Endothelial cell (in vitro differentiated cells): ENCODE measurements around the gene NES. TPM values are rescaled to one million over a fixed set of nuclear protein-coding genes. Genes with fewer than 3 reads are reported as not detected.

Experiments
- DNase-seq: peaks from one replicate; pipeline ENCODE4 v3.0.0; 2021; ENCODE audit warnings: low spot score
- H3K27ac Mint-ChIP-seq: one replicate; pipeline ENCODE4 v1.8.0; 2021; ENCODE audit warnings: mixed read lengths, inconsistent platforms; ENCODE audit not compliant: unreplicated experiment
- H3K27me3 Mint-ChIP-seq: one replicate; pipeline ENCODE4 v1.8.0; 2021; ENCODE audit warnings: mild to moderate bottlenecking, moderate library complexity, mixed read lengths, inconsistent platforms; ENCODE audit not compliant: unreplicated experiment
- H3K36me3 Mint-ChIP-seq: one replicate; pipeline ENCODE4 v1.8.0; 2021; ENCODE audit warnings: mild to moderate bottlenecking, low read depth, mixed read lengths, inconsistent platforms; ENCODE audit not compliant: unreplicated experiment
- H3K4me1 Mint-ChIP-seq: one replicate; pipeline ENCODE4 v1.8.0; 2021; ENCODE audit warnings: mild to moderate bottlenecking, mixed read lengths, inconsistent platforms; ENCODE audit not compliant: unreplicated experiment
- H3K4me3 Mint-ChIP-seq: one replicate; pipeline ENCODE4 v1.8.0; 2021; ENCODE audit warnings: mild to moderate bottlenecking, mixed read lengths, inconsistent platforms; ENCODE audit not compliant: unreplicated experiment
- H3K9me3 Mint-ChIP-seq: one replicate; pipeline ENCODE4 v1.8.0; 2021; ENCODE audit warnings: mixed read lengths, inconsistent platforms; ENCODE audit not compliant: unreplicated experiment
- CTCF ChIP-seq: fragments of 200-600 bp; sonication (generic); IDR thresholded peaks from one replicate; pipeline ENCODE4 v1.5.0; 2021; ENCODE audit warnings: antibody characterized with exemption; ENCODE audit not compliant: unreplicated experiment
- total RNA-seq: library from RNA; stranded (reverse); fragmentation: NEBNext Ultra II Directional; extraction: Animal tissue kit (Norgen Biotek cat#: 25700); gene quantifications from one replicate; pipeline ENCODE4 v1.2.1, GENCODE V29; 2021; ENCODE audit not compliant: unreplicated experiment

Gene NES
- total RNA-seq, 1 donor from 2014 or later: 111 TPM

DNA sequence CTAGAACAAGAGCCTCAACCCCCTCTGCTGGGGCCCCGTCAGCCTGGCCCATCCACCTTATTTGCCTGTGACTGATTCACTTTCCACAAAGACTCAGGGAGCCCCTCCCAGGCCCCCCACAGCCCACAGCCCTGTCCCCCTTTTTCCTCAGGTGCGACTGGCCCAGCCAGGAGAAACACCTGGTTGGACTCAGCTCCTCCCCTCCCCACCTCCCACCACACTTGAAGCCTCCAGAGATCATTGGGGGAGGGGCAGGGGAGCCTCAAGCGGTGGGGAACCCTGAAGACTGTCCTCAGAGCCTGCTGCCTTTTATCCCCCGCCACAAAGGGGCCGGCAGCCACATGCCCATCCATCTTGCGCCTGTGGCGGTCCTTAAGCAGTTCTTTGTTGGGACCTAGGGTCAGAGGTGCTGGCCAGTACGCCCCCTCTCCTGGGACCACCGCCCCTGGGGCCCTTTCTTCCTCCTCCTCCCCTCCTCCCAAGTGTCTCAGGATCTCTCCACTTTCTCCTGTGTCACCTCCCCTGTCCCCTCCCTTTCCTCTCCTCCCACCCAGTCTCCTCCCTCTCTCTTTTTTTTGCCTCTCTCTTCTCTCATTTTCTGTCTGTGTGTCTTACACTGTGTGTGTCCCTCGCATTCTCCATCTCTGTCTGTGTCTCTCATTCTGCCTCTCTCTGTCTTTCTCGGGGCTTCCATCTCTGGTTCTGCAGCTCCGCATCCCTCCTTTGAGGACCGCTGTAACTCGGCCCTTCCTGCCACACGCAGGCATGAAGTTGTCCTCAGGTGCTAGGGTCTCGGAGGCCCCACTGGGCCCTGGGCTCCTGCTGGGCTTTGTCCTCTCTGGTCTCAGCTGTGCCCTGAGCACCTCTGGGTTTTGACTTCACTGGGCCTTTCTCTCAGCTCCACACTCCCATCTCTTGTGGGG, 16.0 kb upstream of the NES start:
- H3K9me3 Mint-ChIP-seq: no peaks in the 10 kb centered on the region
- peak overlapping the region; percentile 68 for H3K4me3 Mint-ChIP-seq
- no peak for TF ChIP-seq CTCF
- no peak for DNase-seq
- H3K27me3 Mint-ChIP-seq: peaks cover 23% of the 10 kb centered on the region
- peaks cover 8% of the 10 kb centered on the region for H3K36me3 Mint-ChIP-seq
- no peak overlapping the region for H3K27ac Mint-ChIP-seq
- peaks cover 37% of the 10 kb centered on the region for H3K4me1 Mint-ChIP-seq

DNA sequence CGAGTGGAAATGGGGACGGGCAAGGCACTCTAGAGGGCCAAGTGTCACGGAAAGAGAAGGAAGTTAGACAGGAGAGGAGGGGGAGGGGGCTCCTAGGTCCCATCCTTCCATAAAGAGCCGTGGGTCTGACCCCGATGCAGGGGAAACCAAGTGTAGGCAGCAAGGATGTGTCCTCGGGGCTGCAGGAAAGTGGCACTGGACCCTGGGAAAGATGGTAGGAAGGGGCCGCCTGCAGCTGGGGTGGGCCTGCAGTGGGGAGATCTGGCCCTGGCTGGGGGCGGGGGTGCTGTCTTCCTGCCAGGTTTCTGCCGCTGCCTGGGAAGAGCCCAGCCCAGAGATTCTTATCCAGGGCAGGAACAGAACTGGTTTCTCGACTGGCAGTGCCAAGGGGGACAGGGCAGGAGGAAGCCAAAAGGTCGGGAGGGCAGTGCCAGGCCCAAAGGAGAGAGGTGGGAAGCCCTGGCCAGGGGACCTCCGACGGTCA, 15.3 kb upstream of the NES start:
- no peak overlapping the region for H3K27ac Mint-ChIP-seq
- no peak for DNase-seq

GRCh38 chr1:156691665-156692440, 14.6 kb upstream of the NES start:
- Mint-ChIP-seq H3K27me3 (peaks cover 23% of the 10 kb centered on the region), H3K36me3 (peaks cover 8% of the 10 kb centered on the region), H3K4me1 (peaks cover 37% of the 10 kb centered on the region), H3K9me3 (no peaks in the 10 kb centered on the region), H3K4me3 (peak overlapping the region; percentile 60), H3K27ac (no peak overlapping the region)
- peak; percentile 49 for DNase-seq
- no peak for TF ChIP-seq CTCF

More for the DNA sequence above, 15.3 kb upstream of the NES start:
- no peak for TF ChIP-seq CTCF
- H3K4me3 Mint-ChIP-seq: peak overlapping the region; percentile 60
- H3K9me3 Mint-ChIP-seq: no peaks in the 10 kb centered on the region
- peaks cover 23% of the 10 kb centered on the region for H3K27me3 Mint-ChIP-seq
- peaks cover 37% of the 10 kb centered on the region for H3K4me1 Mint-ChIP-seq
- H3K36me3 Mint-ChIP-seq: peaks cover 8% of the 10 kb centered on the region

- Mint-ChIP-seq H3K9me3 (no peaks in the 10 kb centered on the region), H3K4me1 (peaks cover 37% of the 10 kb centered on the region), H3K27ac (no peak overlapping the region), H3K27me3 (peaks cover 21% of the 10 kb centered on the region), H3K36me3 (peaks cover 8% of the 10 kb centered on the region), H3K4me3 (no peak overlapping the region)
- DNase-seq: no peak
- no peak for TF ChIP-seq CTCF
Observed at GRCh38 chr1:156691191-156691590, 14.0 kb upstream of the NES start.
